IMR-90 (cell line): ENCODE data around the gene PIK3C3.

Experiments used
- BHLHE40 ChIP-seq: fragments of 150-350 bp; IDR thresholded peaks from 2 replicates; pipeline ENCODE4 v1.6.1; 2016; ENCODE audit warnings: mild to moderate bottlenecking, low read depth, low read length
- CEBPB ChIP-seq: IDR thresholded peaks from 2 replicates; pipeline ENCODE4 v1.6.1; 2012; ENCODE audit warnings: low read depth, low read length, improper control_type of control experiment
- CHD1 ChIP-seq: IDR thresholded peaks from 2 replicates; pipeline ENCODE4 v1.6.1; 2012; ENCODE audit warnings: low read depth, low read length, improper control_type of control experiment
- CTCF ChIP-seq: conservative IDR thresholded peaks from 2 replicates; pipeline ENCODE4 v1.5.1; 2012; ENCODE audit warnings: mild to moderate bottlenecking, low read depth, low read length, improper control_type of control experiment
- MAFK ChIP-seq: IDR thresholded peaks from 2 replicates; pipeline ENCODE4 v1.6.1; 2012; ENCODE audit warnings: low read depth, low read length, improper control_type of control experiment
- MXI1 ChIP-seq: IDR thresholded peaks from 2 replicates; pipeline ENCODE4 v1.6.1; 2012; ENCODE audit warnings: low read depth, mild to moderate bottlenecking, low read length, moderate library complexity, borderline replicate concordance
- NFE2L2 ChIP-seq: fragments of 150-350 bp; IDR thresholded peaks from 2 replicates; pipeline ENCODE4 v1.6.1; 2016; ENCODE audit warnings: low read depth, mild to moderate bottlenecking, low read length
- POLR2A ChIP-seq: IDR thresholded peaks from 2 replicates; pipeline ENCODE4 v1.6.1; 2012; ENCODE audit warnings: mild to moderate bottlenecking, low read depth, low read length
- RAD21 ChIP-seq: IDR thresholded peaks from 2 replicates; pipeline ENCODE4 v1.6.1; 2012; ENCODE audit warnings: low read length, improper control_type of control experiment
- RCOR1 ChIP-seq: IDR thresholded peaks from 2 replicates; pipeline ENCODE4 v1.6.1; 2012; ENCODE audit warnings: mild to moderate bottlenecking, low read length, improper control_type of control experiment; ENCODE audit not compliant: insufficient replicate concordance
- USF2 ChIP-seq: fragments of 150-350 bp; IDR thresholded peaks from 2 replicates; pipeline ENCODE4 v1.6.1; 2017; ENCODE audit warnings: mild to moderate bottlenecking, antibody characterized with exemption, low read length, low read depth

GRCh38 chr18:41967680-41968079 lies 12.6 kb downstream of the PIK3C3 start:
- TF ChIP-seq BHLHE40: no peak
- no peak for TF ChIP-seq CHD1
- no peak for TF ChIP-seq POLR2A
- TF ChIP-seq USF2: no peak
- TF ChIP-seq RCOR1: no peak
- no peak for TF ChIP-seq CTCF
- TF ChIP-seq NFE2L2: no peak
- TF ChIP-seq MXI1: no peak
- TF ChIP-seq RAD21: no peak
- no peak for TF ChIP-seq MAFK
- no peak for TF ChIP-seq CEBPB
